ENCODE results near the gene HARS2.

DNA sequence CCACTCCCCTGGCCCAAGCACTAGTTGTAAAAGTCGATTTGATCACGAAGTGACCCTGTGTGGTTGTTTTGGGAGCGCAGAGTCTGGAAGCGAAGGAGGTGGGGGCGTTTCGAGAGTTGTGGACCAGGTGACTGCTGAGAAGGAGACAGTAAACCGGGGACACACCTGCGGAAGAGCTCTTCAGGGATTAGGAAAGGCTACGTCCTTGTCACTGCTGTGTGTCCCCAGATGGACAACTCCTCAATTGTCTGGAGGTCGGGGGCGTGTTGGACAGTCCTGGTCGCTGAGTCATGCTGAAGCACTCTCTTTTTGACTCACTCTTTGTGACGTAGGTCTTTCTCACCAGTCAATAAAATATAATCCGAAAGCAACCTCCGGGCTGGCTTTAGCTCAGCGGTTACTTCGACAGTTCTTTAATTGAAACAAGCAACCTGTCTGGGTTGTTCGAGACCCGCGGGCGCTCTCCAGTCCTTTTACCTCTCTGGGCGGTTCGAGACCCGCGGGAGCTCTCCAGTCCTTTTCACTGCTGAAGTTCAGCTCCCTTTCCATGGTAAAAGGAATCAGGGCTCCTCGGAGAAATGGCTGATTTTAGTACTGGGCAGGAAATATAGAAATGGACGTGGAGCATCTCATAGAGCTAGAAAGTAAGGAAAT, 19.8 kb downstream of the HARS2 start:
- TF ChIP-seq, protein P1, sequence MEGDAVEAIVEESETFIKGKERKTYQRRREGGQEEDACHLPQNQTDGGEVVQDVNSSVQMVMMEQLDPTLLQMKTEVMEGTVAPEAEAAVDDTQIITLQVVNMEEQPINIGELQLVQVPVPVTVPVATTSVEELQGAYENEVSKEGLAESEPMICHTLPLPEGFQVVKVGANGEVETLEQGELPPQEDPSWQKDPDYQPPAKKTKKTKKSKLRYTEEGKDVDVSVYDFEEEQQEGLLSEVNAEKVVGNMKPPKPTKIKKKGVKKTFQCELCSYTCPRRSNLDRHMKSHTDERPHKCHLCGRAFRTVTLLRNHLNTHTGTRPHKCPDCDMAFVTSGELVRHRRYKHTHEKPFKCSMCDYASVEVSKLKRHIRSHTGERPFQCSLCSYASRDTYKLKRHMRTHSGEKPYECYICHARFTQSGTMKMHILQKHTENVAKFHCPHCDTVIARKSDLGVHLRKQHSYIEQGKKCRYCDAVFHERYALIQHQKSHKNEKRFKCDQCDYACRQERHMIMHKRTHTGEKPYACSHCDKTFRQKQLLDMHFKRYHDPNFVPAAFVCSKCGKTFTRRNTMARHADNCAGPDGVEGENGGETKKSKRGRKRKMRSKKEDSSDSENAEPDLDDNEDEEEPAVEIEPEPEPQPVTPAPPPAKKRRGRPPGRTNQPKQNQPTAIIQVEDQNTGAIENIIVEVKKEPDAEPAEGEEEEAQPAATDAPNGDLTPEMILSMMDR (IDR thresholded peaks at IDR 0.05; ENCODE audit: insufficient read depth, low read depth, low read length), result no peak
- TF ChIP-seq EZH2 (IDR thresholded peaks at IDR 0.05; ENCODE audit: insufficient read depth, low read length), result no peak

All from astrocyte (in vitro differentiated cells and primary cell).